ENCODE measurements around the gene NRXN2. TPM values are rescaled to one million over a fixed set of nuclear protein-coding genes. Genes with fewer than 3 reads are reported as not detected.

NRXN2 gene
- total RNA-seq, 1 experiment from 2014 or later: 0.15 TPM

DNA sequence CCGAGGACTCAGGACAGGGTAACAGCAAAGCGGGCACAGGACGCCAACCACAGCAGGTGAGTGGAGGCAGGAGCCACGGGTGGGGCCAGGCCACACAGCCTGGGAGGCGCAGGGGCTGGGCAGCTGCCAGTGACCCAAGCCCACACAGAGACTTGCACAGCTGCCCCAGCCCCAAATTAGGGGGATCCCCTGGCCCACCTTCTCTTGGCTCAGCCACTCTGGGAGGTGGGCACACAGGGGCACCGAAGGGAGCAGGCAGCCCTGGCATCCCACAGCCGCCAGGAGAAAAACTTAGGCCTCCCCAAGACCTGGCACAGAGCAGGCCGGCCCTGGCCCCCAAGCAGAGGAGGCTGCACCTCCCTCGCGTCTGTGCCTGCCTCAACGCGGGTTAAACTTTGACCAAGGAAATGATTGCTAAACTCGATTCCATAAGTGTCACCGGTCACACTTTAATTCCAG lies 132.2 kb downstream of the NRXN2 start, which contains the start of gene SLC22A12:
Gene SLC22A12, plus strand, starts transcription at position 458 of the 459 bp plus-strand sequence. CDS start 337 bp downstream, outside the sequence.
- ChIA-PET POLR2A (no interaction called here), CTCF (no interaction called here)
- ATAC-seq: 0 out of 2 replicates have a peak, but pooled peaks have one; percentile 31
- H3K27me3 ChIP-seq (ENCODE audit: control insufficient read depth, insufficient read depth, low read length): no peaks in the 10 kb centered on the region
- in situ Hi-C loops (cut with HindIII; ENCODE audit: low pct_unique_long_range_greater_than_20kb, low sequenced_read_pairs) (no loop called here), intact Hi-C loops (cut with micrococcal nuclease; ENCODE audit: unreplicated experiment) (no loop called here)
- no TSS peak for BruUV-seq (replicated peaks)
- H3K27ac ChIP-seq (ENCODE audit: low read length): no peak within 1 kb of the TSS
- H3K36me3 ChIP-seq (ENCODE audit: control insufficient read depth, insufficient read depth, low read length): no peaks in the 10 kb centered on the region
- TF ChIP-seq TCF7L2 (IDR thresholded peaks at IDR 0.05; ENCODE audit: low read depth, low read length) (no peak), REST (IDR thresholded peaks at IDR 0.05; ENCODE audit: insufficient read depth in 1 of 2, low read depth in 2 of 2, low read length in 1 of 2) (no peak), POLR2AphosphoS5 (IDR thresholded peaks at IDR 0.05; ENCODE audit: low read depth, low read length) (no peak), SIN3A (IDR thresholded peaks at IDR 0.05; ENCODE audit: borderline replicate concordance, insufficient read depth, low read depth, low read length) (no peak), CTCF (IDR thresholded peaks at IDR 0.05) (no peak)
- H3K4me1 ChIP-seq (ENCODE audit: control insufficient read depth, insufficient read depth, low read length): no peaks in the 10 kb centered on the region
- peaks cover 8% of the 10 kb centered on the region; the same call in 1 of the 2 replicates for H3K9me3 ChIP-seq (ENCODE audit: control insufficient read depth, insufficient read depth, low read depth, low read length)
- H3K4me3 ChIP-seq (ENCODE audit: low read depth in 2 of 2, low read length in 2 of 2): no peak within 1 kb of the TSS
- no peak for DNase-seq (ENCODE audit: low read depth, low spot score)

GRCh38 chr11:64588701-64589100 lies 134.3 kb downstream of the NRXN2 start:
- CTCF ChIA-PET: no interaction called here

More at GRCh38 chr11:64588701-64589100, 134.3 kb downstream of the NRXN2 start:
- no peak for TF ChIP-seq POLR2AphosphoS5 (IDR thresholded peaks at IDR 0.05; ENCODE audit: low read depth, low read length)
- TF ChIP-seq REST (IDR thresholded peaks at IDR 0.05; ENCODE audit: insufficient read depth in 1 of 2, low read depth in 2 of 2, low read length in 1 of 2): no peak
- TF ChIP-seq TCF7L2 (IDR thresholded peaks at IDR 0.05; ENCODE audit: low read depth, low read length): no peak
- no peak for TF ChIP-seq CTCF (IDR thresholded peaks at IDR 0.05)
- no peak for TF ChIP-seq SIN3A (IDR thresholded peaks at IDR 0.05; ENCODE audit: borderline replicate concordance, insufficient read depth, low read depth, low read length)
- peaks cover 8% of the 10 kb centered on the region; the same call in 1 of the 2 replicates for H3K9me3 ChIP-seq (ENCODE audit: control insufficient read depth, insufficient read depth, low read depth, low read length)
- H3K27ac ChIP-seq (ENCODE audit: low read length): no peak overlapping the region
- no peaks in the 10 kb centered on the region for H3K27me3 ChIP-seq (ENCODE audit: control insufficient read depth, insufficient read depth, low read length)
- DNase-seq (ENCODE audit: low read depth, low spot score) (no peak), ATAC-seq (no peak)
- no peak overlapping the region for H3K4me3 ChIP-seq (ENCODE audit: low read depth in 2 of 2, low read length in 2 of 2)
- in situ Hi-C loops (cut with HindIII; ENCODE audit: low pct_unique_long_range_greater_than_20kb, low sequenced_read_pairs): no loop called here
- no peaks in the 10 kb centered on the region for H3K36me3 ChIP-seq (ENCODE audit: control insufficient read depth, insufficient read depth, low read length)
- BruUV-seq (replicated peaks): no TSS peak
- intact Hi-C loops (cut with micrococcal nuclease; ENCODE audit: unreplicated experiment): no loop called here
- no peaks in the 10 kb centered on the region for H3K4me1 ChIP-seq (ENCODE audit: control insufficient read depth, insufficient read depth, low read length)
- POLR2A ChIA-PET: no interaction called here
